ENCODE data around the gene GAS2L1.
"Not testable (repeated sequence)": the region's sequence is repeated elsewhere in the genome, so short reads cannot be mapped to it uniquely, and the experiment has no call there.

GAS2L1 gene

DNA sequence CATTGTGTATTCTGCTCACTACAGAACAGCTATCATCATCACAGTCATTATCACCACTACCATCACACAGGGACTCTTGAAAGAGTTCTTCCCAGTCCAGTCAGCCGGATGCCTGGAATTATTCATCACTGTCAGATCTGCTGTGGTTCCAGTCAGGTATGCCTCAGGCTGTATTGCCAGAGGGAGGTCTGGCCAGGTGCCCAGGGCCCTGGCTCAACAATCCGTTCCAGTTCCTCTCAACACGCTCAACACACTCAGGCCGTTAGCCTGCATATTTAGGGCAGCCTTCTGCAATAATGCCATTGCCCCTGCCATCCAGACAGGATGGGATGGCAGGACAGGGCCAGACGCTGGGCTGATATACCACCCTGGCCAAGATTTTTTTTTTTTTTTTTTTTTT lies 37.7 kb downstream of the GAS2L1 start:
- peak; percentile 89 for DNase-seq

DNA sequence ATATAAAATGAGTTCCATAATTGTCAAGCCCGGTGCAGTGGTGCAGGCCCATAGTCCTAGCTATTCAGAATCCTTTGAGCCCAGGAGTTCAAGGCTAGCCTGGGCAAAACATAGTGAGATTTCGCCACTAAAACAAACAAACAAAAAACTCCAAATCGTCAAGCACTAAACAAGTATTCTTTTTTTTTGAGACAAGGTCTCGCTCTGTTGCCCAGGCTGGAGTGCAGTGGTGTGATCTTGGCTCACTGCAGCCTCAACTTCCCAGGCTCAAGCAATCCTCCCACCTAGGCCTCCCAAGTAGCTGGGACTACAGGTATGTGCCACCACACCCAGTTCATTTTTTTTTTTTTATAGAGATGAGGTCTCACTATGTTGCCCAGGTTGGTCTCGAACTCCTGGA lies 38.4 kb downstream of the GAS2L1 start:
- not testable (repeated sequence) for DNase-seq

DNA sequence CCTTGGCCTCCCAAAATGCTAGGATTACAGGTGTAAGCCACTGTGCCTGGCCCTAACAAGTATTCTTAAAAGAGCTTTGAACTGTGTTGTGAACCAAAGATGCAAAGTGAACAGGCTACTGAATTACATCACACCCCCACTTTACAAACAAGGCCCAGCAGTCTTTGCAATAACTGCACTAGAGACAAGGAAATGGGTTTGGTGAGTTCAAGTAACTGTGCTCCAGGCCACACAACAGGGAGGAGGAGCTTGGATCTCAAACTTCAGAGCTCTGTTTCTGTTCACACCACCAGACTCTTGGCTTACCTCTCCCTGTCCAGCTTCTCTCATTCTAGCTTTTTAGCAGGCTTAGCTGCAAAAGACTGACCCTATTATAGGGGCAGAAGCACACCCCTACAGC lies 39.5 kb downstream of the GAS2L1 start:
- no peak for DNase-seq

DNA sequence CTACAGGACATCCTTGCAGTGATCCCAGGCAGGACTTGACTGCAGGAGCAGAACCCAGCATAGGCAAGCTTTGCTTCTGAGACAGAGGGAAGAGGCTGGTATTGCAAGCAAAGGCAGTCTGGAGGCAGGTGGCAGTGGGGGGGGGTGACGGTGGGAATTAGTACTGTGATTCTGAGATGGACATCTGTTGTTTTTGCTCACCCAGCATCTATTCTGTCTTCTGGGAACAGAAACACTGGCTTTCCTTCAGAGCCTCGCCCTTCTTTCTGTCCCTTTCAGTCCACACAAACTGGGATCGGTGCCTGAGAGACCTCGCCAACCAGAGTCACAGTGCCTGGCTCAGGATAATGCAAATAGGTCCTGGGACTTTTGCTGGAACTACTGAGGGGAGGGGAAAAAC lies 40.2 kb downstream of the GAS2L1 start:
- DNase-seq: no peak

DNA sequence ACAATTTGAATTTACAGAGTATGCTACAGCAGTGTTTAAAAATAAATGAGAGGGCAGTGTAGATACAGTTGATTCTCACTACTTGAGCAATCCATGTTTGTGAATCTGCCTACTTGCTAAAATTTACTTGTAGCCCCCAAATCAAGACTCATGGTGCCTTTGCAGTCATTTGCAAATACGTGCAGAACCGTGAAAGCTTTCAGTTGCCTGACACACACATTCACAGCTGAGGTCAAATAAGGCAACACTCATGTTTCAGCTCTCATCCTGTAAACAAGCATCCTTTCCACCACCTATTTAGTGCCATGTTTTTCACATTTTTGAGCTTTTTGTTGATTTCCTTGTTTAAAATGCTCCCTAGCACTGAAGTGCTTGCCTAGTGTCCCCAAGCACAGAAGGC lies 41.6 kb downstream of the GAS2L1 start:
- no peak for DNase-seq

DNA sequence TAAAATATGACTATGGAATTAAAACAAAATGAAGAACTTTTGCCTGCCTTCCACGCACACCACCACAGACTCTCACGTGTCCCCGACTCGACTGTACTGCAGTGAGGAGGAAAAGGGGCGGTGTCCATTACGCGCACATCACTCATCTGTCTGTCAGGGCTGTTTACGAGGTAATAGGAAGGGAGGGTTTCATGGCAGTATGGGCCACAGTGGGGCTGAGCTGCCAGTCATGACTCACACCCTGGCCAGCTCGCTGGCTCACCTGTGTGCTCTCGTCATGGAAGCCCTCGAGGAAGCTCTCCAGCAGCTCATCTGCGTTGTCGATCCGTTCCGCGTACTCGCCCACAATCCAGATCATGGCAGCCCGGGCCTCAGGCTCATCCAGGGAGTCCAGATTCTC lies 42.5 kb downstream of the GAS2L1 start:
- DNase-seq: peak; percentile 68

DNA sequence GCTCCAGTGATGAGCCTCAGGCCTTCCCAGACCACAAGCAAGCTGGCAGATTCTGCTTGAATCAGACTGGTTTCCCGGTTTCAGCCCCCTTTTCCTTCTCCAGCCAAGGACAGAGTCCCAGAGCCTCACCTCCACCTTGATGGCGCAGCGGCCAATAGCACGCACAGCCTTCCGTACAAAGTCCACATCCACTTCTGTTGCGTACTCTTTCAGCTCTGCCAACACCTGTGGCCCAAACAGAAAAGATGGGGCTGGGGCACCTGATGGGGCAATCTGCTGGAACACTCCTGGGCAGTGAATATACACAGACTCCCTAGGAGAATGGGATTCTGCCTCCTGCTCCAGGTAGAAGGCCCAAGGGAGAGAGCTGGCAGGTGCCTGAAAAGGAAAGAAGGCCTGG lies 44.6 kb downstream of the GAS2L1 start:
- DNase-seq: no peak

DNA sequence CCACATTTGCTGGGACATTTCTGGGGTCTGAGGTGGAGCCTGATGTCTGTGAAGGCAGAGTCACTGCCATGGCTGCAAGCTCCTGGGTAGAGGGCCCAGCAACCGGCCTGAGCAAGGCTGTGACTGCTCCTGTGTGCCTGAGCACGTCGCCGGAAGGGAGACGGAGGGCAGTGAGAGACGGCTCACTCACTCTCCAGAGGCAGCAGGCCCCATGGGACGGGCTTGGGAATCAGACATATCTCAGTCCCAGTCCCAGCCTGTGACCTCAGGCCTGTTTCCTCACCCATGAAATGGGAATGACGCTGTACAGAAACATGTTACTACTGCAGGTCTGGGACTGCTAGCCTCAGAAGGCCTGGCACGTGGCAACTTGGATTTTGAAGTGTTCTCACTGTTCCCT lies 45.4 kb downstream of the GAS2L1 start:
- DNase-seq: no peak

DNA sequence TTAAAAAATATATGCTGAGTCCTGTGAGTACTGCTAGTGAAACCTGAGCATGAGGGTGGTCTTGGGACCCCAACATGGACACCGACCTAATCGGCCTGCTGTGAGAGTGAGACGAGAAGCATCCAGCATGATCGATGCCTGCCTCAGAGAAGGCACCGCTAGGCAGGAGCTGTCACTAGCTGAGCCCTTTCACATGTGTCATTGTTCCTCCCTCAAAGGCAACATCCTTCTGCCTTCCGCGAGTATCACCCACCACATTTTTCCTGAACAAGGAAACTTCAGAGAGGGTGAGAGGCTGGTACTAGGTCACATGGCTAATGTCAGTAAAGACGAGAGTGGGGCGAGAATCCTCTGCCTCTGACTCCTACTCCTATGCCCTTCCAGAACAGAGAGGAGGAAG lies 46.3 kb downstream of the GAS2L1 start:
- DNase-seq: no peak

DNA sequence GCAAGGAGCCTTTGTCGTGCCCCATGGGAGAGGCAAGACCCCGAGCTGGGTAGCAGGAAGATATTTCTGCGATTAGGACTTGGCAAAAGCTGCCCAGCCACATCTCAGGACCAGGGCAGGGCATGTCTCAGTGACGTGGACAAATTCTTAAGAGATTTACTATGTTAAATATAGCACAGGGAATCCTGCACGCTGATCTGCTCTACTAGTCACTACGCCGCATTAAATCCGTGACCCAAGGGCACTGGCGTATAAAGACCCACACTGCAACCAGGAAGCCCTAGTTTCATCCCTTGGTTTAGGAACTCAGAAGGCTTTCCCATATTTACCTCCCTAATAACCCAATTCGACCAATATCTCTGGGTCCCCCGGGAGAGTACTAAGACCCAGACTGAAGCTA lies 46.8 kb downstream of the GAS2L1 start:
- no peak for DNase-seq

DNA sequence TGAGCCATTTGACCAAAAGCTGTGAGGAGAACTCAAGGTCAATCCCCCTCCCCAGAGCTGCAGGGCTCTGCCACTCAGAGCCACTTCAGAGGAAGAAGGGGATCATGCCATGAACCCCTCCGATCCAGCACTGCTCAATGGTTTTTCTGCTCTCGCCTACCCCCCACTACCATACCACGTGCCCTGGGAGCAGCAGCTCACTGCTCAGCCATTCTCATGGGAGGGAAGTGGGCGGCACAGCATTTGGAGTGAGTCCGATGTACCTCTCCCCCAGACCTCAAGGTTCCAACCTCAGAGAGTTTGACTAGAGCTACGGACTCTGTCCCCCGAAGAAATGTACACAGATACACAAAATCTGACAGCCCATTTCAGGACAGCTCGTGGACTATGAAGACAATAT lies 47.4 kb downstream of the GAS2L1 start:
- DNase-seq: no peak

DNA sequence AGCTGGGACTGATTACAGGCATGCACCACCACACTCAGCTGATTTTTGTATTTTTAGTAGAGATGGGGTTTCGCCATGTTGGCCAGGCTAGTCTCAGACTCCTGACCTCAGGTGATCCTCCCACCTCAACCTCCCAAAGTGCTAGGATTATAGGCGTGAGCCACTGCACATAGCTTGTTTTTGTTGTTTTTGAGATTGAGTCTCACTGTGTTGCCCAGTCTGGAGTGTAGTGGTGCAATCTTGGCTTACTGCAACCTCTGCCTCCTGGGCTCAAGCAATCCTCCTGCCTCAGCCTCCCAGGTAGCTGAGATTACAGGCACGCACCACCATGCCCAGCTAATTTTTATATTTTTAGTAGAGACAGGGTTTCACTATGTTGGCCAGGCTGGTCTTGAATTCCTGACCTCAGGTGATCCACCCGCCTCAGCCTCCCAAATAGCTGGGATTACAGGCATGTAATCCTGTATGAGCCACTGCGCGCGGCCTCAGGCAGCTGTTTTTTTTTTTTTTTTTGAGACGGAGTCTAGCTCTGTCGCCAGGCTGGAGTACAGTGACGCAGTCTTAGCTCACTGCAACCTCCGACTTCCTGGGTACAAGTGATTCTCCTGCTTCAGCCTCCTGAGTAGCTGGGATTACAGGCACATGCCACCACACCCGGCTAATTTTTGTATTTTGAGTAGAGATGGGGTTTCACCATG lies 50.9 kb downstream of the GAS2L1 start:
- DNase-seq: not testable (repeated sequence)

DNA sequence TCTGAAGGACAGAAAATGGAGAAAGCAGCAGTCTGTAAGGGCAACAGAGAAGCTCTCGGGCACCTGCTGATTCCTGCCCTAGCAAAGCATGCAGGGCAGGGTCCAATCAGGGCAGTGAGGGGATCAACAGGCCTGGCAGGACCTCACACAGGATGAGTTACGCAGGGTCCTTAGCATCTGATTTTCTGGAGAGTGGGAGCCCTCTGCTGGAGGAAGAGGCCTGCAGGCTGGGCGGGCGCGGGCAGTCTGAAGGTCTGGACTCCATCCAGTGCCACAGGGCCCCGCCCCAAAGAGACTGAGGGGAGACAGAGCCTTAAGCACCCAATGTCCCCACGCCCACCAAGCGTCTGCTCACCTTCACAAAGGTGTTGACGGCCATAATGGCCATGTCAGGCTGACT lies 53.0 kb downstream of the GAS2L1 start:
- peak; percentile 47 for DNase-seq
